Gastrocnemius medialis (tissue), 4 donors: ENCODE data around the gene GTSF1L. TPM values are rescaled to one million over a fixed set of nuclear protein-coding genes. Genes with fewer than 3 reads are reported as not detected.

Source experiments
- ATAC-seq, 2 donors: fragments of 150-250 bp; one replicate each; pipeline ENCODE4 v1.9.1; 2016
- DNase-seq, 2 donors: peaks; one replicate each; pipeline ENCODE4 v3.0.0-alpha.2; 2019
- H3K27ac ChIP-seq, 4 donors: fragments of 200-600 bp; sonication (generic); 1 replicate in 1 of 4; 2 replicates in 3 of 4; pipeline ENCODE4 v1.5.1; 2016 to 2018; ENCODE audit warnings: mild to moderate bottlenecking in 2 of 4, moderate library complexity in 1 of 4
- H3K27me3 ChIP-seq, 3 donors: fragments of 200-600 bp; sonication (generic) in 2 of 3; 1 replicate in 1 of 3; 2 replicates in 2 of 3; pipeline versions ENCODE4 v1.5.1 to v1.6.0; 2016 to 2019; ENCODE audit warnings: mild to moderate bottlenecking in 1 of 3, moderate library complexity in 1 of 3
- H3K36me3 ChIP-seq, 2 donors: fragments of 200-600 bp; sonication (generic) in 1 of 2; one replicate each; pipeline ENCODE4 v1.5.1; 2017 to 2018
- H3K4me1 ChIP-seq, 2 donors: fragments of 200-600 bp; sonication (generic) in 1 of 2; one replicate each; pipeline ENCODE4 v1.5.1; 2016 to 2017; ENCODE audit warnings: mild to moderate bottlenecking in 2 of 2
- H3K4me3 ChIP-seq, 4 donors: fragments of 200-600 bp; sonication (generic) in 3 of 4; 1 replicate in 1 of 4; 2 replicates in 3 of 4; pipeline ENCODE4 v1.5.1; 2016 to 2019; ENCODE audit warnings: mild to moderate bottlenecking in 2 of 4
- H3K9me3 ChIP-seq, 3 donors: fragments of 200-600 bp; sonication (generic) in 2 of 3; 1 replicate in 1 of 3; 2 replicates in 2 of 3; pipeline ENCODE4 v1.5.1; 2016 to 2019
- CTCF ChIP-seq, 5 experiments: fragments of 450-650 bp in 3 of 5; fragments of 200-600 bp in 2 of 5; sonication (generic) in 2 of 5; IDR thresholded peaks in 4 of 5; conservative IDR thresholded peaks in 1 of 5; 1 replicate in 4 of 5; 2 replicates in 1 of 5; pipeline ENCODE4 v1.5.1; 2016 to 2019; ENCODE audit warnings: antibody characterized with exemption in 5 of 5, mild to moderate bottlenecking in 3 of 5, moderate library complexity in 3 of 5
- POLR2A ChIP-seq, 2 donors: fragments of 450-650 bp; IDR thresholded peaks; one replicate each; pipeline ENCODE4 v1.6.1; 2017; ENCODE audit warnings: antibody characterized with exemption in 2 of 2, mild to moderate bottlenecking in 2 of 2, moderate library complexity in 2 of 2
- in situ Hi-C, 4 donors: fragments of 200-750 bp; cut with MboI; loops; one replicate each; pipeline versions ENCODE4 v1.15.0 to v1.8.0; 2017; ENCODE audit warnings: low sequenced_read_pairs in 4 of 4
- intact Hi-C: fragments of 100-400 bp; cut with DNase I; formaldehyde crosslinking; loops from one replicate; pipeline ENCODE4 v1.15.1; 2023; ENCODE audit warnings: low total_unique reads
- total RNA-seq, 4 donors: library from RNA; depleted of rRNA; stranded (reverse); fragments of >200 nt; gene quantifications; one replicate each; pipeline versions ENCODE4 v1.1.0 to v1.2.3, GENCODE V29; 2016

GTSF1L gene
- total RNA-seq, 4 donors from 2014 or later, result not detected

GRCh38 chr20:43715511-43715910, 11.3 kb downstream of the GTSF1L start:
- no peak for TF ChIP-seq POLR2A (IDR thresholded peaks at IDR 0.05)
- no peak for TF ChIP-seq CTCF (IDR thresholded peaks at IDR 0.05 in 4 of 5, conservative IDR thresholded peaks at IDR 0.05 in 1 of 5)
- intact Hi-C loops, result no loop called here
- no peak for ATAC-seq

GRCh38 chr20:43715044-43715443, 11.8 kb downstream of the GTSF1L start:
- H3K4me1 ChIP-seq, result no peaks in the 10 kb centered on the region
- no peak for ATAC-seq
- intact Hi-C loops, result no loop called here
- H3K4me3 ChIP-seq, result no peak overlapping the region
- in situ Hi-C loops, result loop anchor here in 1 of 4 donors (25.0 kb wide), 1 partner anchor 97 kb away; no protein-coding TSS in a partner anchor
- no peak for TF ChIP-seq POLR2A (IDR thresholded peaks at IDR 0.05)
- TF ChIP-seq CTCF (IDR thresholded peaks at IDR 0.05 in 4 of 5, conservative IDR thresholded peaks at IDR 0.05 in 1 of 5), result no peak
- no peak for DNase-seq
- H3K27ac ChIP-seq, result no peak overlapping the region
- H3K9me3 ChIP-seq, result no peaks in the 10 kb centered on the region
- no peaks in the 10 kb centered on the region for H3K27me3 ChIP-seq
- H3K36me3 ChIP-seq, result no peaks in the 10 kb centered on the region

More at GRCh38 chr20:43715511-43715910, 11.3 kb downstream of the GTSF1L start:
- Histone ChIP-seq H3K27ac (no peak overlapping the region), H3K4me1 (no peaks in the 10 kb centered on the region), H3K27me3 (no peaks in the 10 kb centered on the region), H3K36me3 (no peaks in the 10 kb centered on the region), H3K9me3 (no peaks in the 10 kb centered on the region), H3K4me3 (no peak overlapping the region)
- in situ Hi-C loops, result loop anchor here in 1 of 4 donors (25.0 kb wide), 1 partner anchor 97 kb away; no protein-coding TSS in a partner anchor
- DNase-seq, result no peak

- ATAC-seq (no peak), DNase-seq (no peak)
- in situ Hi-C loops (loop anchor here in 1 of 4 donors (25.0 kb wide), 1 partner anchor 101 kb away; no protein-coding TSS in a partner anchor), intact Hi-C loops (no loop called here)
- no peaks in the 10 kb centered on the region for H3K4me1 ChIP-seq
- H3K27me3 ChIP-seq, result no peaks in the 10 kb centered on the region
- no peak for TF ChIP-seq CTCF (IDR thresholded peaks at IDR 0.05 in 4 of 5, conservative IDR thresholded peaks at IDR 0.05 in 1 of 5)
- TF ChIP-seq POLR2A (IDR thresholded peaks at IDR 0.05), result no peak
- no peaks in the 10 kb centered on the region for H3K9me3 ChIP-seq
- H3K4me3 ChIP-seq, result no peak overlapping the region
- no peaks in the 10 kb centered on the region for H3K36me3 ChIP-seq
- no peak overlapping the region for H3K27ac ChIP-seq
Measured at GRCh38 chr20:43711098-43711654, 15.6 kb downstream of the GTSF1L start.

GRCh38 chr20:43710370-43711044, 16.3 kb downstream of the GTSF1L start:
- H3K4me1 ChIP-seq, result no peaks in the 10 kb centered on the region
- in situ Hi-C loops (loop anchor here in 1 of 4 donors (25.0 kb wide), 1 partner anchor 102 kb away; no protein-coding TSS in a partner anchor), intact Hi-C loops (no loop called here)
- no peak overlapping the region for H3K27ac ChIP-seq
- H3K9me3 ChIP-seq, result no peaks in the 10 kb centered on the region
- no peak overlapping the region for H3K4me3 ChIP-seq
- no peak for TF ChIP-seq CTCF (IDR thresholded peaks at IDR 0.05 in 4 of 5, conservative IDR thresholded peaks at IDR 0.05 in 1 of 5)
- TF ChIP-seq POLR2A (IDR thresholded peaks at IDR 0.05), result no peak
- ATAC-seq (no peak), DNase-seq (no peak)
- no peaks in the 10 kb centered on the region for H3K27me3 ChIP-seq
- H3K36me3 ChIP-seq, result no peaks in the 10 kb centered on the region
